Left hindlimb (tissue), 1 donor: Measurements from ENCODE around the gene PNMT.

Experiments
- DNase-seq: peaks from one replicate; pipeline ENCODE4 v3.0.0-alpha.2; 2018

The PNMT gene

GRCh38 chr17:39633570-39634183 lies 34.6 kb upstream of the PNMT start:
- no peak for DNase-seq

GRCh38 chr17:39634384-39634871 lies 33.8 kb upstream of the PNMT start:
- DNase-seq, result no peak

- no peak for DNase-seq
Observed at GRCh38 chr17:39635614-39636176, 32.6 kb upstream of the PNMT start.

- DNase-seq, result no peak
Observed at GRCh38 chr17:39636587-39636926, 31.7 kb upstream of the PNMT start.

GRCh38 chr17:39636927-39637736 lies 31.1 kb upstream of the PNMT start, which contains the start of gene STARD3:
STARD3 (plus strand) TSS chr17:39637144; CDS start chr17:39653532, 16,388 bp downstream.
- DNase-seq, result peak; percentile 91

- DNase-seq, result no peak
Observed at GRCh38 chr17:39638317-39638716, 29.9 kb upstream of the PNMT start.

GRCh38 chr17:39639043-39639442 lies 29.2 kb upstream of the PNMT start:
- DNase-seq, result no peak

GRCh38 chr17:39639566-39640458 lies 28.4 kb upstream of the PNMT start:
- no peak for DNase-seq

- no peak for DNase-seq
Observed at GRCh38 chr17:39640591-39641031, 27.6 kb upstream of the PNMT start.

- no peak for DNase-seq
Observed at GRCh38 chr17:39641097-39641496, 27.2 kb upstream of the PNMT start.

GRCh38 chr17:39641883-39642282 lies 26.4 kb upstream of the PNMT start:
- no peak for DNase-seq

- no peak for DNase-seq
Observed at GRCh38 chr17:39642291-39643074, 25.8 kb upstream of the PNMT start.

- DNase-seq, result no peak
Observed at GRCh38 chr17:39643271-39643670, 25.0 kb upstream of the PNMT start.

GRCh38 chr17:39647256-39647655 lies 21.0 kb upstream of the PNMT start:
- DNase-seq, result no peak

- no peak for DNase-seq
Observed at GRCh38 chr17:39648616-39649366, 19.5 kb upstream of the PNMT start.

GRCh38 chr17:39650121-39650579 lies 18.1 kb upstream of the PNMT start:
- DNase-seq, result no peak

GRCh38 chr17:39651923-39652586 lies 16.2 kb upstream of the PNMT start:
- DNase-seq, result no peak

- no peak for DNase-seq
Observed at GRCh38 chr17:39652587-39653315, 15.5 kb upstream of the PNMT start.

GRCh38 chr17:39653316-39653661 lies 15.0 kb upstream of the PNMT start:
- no peak for DNase-seq
